ENCODE data around the gene C1QTNF4.

DNA sequence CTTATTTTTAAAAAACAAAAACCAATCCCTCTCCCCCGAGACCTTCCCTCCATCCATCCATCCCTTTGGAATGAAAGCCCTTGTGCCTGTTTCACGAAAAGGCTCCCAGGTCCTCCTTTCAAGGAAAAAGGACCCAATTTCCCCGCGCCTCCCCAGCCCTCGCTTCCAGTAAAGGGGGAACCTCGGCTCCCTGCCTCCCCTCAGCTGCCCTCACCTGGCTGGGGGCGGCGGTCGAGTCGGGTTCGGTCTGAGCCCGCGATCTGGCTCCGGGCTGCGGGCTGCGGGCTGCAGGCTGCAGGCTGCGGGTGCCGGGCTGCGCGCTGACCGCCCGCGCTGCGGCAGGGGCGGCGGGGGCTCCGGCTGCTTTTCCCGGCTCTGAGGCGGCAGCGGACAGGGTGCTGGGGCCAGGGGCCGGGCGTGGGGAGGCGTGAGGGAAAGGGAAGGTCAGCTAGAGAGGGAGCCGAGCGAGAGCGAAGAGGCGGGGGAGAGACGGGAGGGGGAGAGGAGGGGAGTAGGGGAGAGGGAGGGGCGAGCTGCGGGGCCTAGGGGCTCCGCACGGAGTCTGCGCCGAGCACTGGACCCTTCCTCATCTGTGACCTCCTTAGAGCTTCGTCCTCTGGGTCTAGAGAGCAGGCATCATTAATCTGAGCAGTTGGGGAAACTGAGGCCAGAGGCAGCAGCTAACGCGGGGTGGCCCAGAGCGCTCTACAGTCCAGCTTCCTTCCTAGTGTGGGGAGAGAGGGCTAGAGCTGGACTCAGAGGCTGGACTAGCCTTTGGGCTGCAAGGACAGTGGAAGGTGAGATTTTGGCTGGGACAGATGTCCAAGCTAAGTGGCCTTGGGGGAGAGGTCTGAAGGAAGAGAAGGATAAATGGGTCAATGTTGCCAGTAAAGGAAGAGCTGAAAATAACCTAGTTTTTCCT, at the start of gene C1QTNF4:
- TF ChIP-seq, protein P1, sequence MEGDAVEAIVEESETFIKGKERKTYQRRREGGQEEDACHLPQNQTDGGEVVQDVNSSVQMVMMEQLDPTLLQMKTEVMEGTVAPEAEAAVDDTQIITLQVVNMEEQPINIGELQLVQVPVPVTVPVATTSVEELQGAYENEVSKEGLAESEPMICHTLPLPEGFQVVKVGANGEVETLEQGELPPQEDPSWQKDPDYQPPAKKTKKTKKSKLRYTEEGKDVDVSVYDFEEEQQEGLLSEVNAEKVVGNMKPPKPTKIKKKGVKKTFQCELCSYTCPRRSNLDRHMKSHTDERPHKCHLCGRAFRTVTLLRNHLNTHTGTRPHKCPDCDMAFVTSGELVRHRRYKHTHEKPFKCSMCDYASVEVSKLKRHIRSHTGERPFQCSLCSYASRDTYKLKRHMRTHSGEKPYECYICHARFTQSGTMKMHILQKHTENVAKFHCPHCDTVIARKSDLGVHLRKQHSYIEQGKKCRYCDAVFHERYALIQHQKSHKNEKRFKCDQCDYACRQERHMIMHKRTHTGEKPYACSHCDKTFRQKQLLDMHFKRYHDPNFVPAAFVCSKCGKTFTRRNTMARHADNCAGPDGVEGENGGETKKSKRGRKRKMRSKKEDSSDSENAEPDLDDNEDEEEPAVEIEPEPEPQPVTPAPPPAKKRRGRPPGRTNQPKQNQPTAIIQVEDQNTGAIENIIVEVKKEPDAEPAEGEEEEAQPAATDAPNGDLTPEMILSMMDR (IDR thresholded peaks at IDR 0.05) = no peak
- no peak for TF ChIP-seq POLR2A (IDR thresholded peaks at IDR 0.05)

All from upper lobe of left lung (tissue), 4 donors.